Loucy (cell line): ENCODE results near the gene LRRC45.

ENCODE experiments used
- EZH2phosphoT487 ChIP-seq: fragments of 200-600 bp; IDR thresholded peaks from 2 replicates; pipeline ENCODE4 v1.6.1; 2018; ENCODE audit warnings: antibody characterized with exemption, mild to moderate bottlenecking, moderate library complexity, borderline replicate concordance
- TF ChIP-seq, protein P1 (sequence below): fragments of 200-600 bp; sonication (generic); conservative IDR thresholded peaks from 2 replicates; pipeline ENCODE4 v1.5.1; 2014; ENCODE audit warnings: mild to moderate bottlenecking, antibody characterized with exemption, low read length

DNA sequence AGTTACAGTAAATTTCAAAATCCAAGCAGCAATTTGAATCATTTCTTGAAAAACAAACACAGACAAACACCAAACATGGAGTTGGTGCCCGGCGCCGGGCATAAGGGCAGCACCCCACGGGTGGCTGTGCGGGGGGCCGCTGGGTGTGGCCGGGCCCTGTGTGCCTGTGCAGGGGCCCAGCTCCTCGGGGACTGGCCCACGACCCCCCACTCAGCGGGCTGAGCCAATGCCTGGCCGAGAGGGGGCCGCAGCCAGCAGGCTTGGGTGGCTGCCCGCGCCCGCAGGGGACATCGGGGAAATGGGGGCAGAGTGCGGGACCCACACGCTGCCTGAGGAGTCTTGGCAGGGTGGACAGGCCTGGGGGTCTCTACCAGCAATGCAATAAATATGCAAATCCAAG, 55.3 kb downstream of the LRRC45 start:
- TF ChIP-seq, protein P1, sequence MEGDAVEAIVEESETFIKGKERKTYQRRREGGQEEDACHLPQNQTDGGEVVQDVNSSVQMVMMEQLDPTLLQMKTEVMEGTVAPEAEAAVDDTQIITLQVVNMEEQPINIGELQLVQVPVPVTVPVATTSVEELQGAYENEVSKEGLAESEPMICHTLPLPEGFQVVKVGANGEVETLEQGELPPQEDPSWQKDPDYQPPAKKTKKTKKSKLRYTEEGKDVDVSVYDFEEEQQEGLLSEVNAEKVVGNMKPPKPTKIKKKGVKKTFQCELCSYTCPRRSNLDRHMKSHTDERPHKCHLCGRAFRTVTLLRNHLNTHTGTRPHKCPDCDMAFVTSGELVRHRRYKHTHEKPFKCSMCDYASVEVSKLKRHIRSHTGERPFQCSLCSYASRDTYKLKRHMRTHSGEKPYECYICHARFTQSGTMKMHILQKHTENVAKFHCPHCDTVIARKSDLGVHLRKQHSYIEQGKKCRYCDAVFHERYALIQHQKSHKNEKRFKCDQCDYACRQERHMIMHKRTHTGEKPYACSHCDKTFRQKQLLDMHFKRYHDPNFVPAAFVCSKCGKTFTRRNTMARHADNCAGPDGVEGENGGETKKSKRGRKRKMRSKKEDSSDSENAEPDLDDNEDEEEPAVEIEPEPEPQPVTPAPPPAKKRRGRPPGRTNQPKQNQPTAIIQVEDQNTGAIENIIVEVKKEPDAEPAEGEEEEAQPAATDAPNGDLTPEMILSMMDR, result no peak
- no peak for TF ChIP-seq EZH2phosphoT487
